OCI-LY7 (cell line): ENCODE results near the gene GRIA1. TPM values are rescaled to one million over a fixed set of nuclear protein-coding genes. Genes with fewer than 3 reads are reported as not detected.

Source experiments
- BruUV-seq: library from RNA; stranded (reverse); fragments of 400-500 nt; replicated peaks from 2 replicates; lab custom pipeline; 2021; lab: Mats Ljungman, UMichigan
- CTCF ChIA-PET: fragments of 300-600 bp; sonication (Branson Sonifier 250); formaldehyde crosslinking; loops from one replicate; lab custom pipeline; 2022; ENCODE audit warnings: antibody characterized with exemption; ENCODE audit not compliant: unreplicated experiment; lab: Charles Lee
- POLR2A ChIA-PET: fragments of 300-600 bp; sonication (Branson Sonifier 250); formaldehyde crosslinking; loops from one replicate; lab custom pipeline; 2022; ENCODE audit warnings: antibody characterized with exemption; lab: Charles Lee
- DNase-seq: peaks from one replicate; pipeline ENCODE4 v3.0.0-alpha.2; 2015; ENCODE audit warnings: low spot score
- H2AFZ ChIP-seq: fragments of 200-600 bp; sonication (generic), shearing (Covaris generic); 2 replicates; pipeline ENCODE4 v1.6.1; 2014; ENCODE audit warnings: mild to moderate bottlenecking, antibody characterized with exemption, low read length, moderate library complexity
- H3K27ac ChIP-seq: fragments of 200-600 bp; sonication (generic); 2 replicates; pipeline ENCODE4 v1.5.1; 2014; ENCODE audit warnings: mixed run types, low read depth, mild to moderate bottlenecking, moderate library complexity, low read length, inconsistent platforms; ENCODE audit not compliant: poor library complexity, severe bottlenecking
- H3K36me3 ChIP-seq: fragments of 200-600 bp; sonication (generic); 2 replicates; pipeline ENCODE4 v1.6.1; 2014; ENCODE audit warnings: mild to moderate bottlenecking, antibody characterized with exemption, low read length, moderate library complexity, mixed read lengths; ENCODE audit not compliant: insufficient read depth
- H3K4me1 ChIP-seq: fragments of 200-600 bp; sonication (generic); 2 replicates; pipeline ENCODE4 v1.5.1; 2014; ENCODE audit warnings: mild to moderate bottlenecking, low read length; ENCODE audit not compliant: insufficient read depth, poor library complexity, severe bottlenecking
- H3K4me2 ChIP-seq: fragments of 200-600 bp; sonication (generic); 2 replicates; pipeline ENCODE4 v1.6.1; 2014; ENCODE audit warnings: mild to moderate bottlenecking, low read length
- H3K4me3 ChIP-seq: fragments of 200-600 bp; sonication (generic); 2 replicates; pipeline ENCODE4 v1.5.1; 2014; ENCODE audit warnings: mild to moderate bottlenecking, low read depth, low read length; ENCODE audit not compliant: poor library complexity, severe bottlenecking
- H3K79me2 ChIP-seq: fragments of 200-600 bp; sonication (generic); 2 replicates; pipeline ENCODE4 v1.6.1; 2016; ENCODE audit warnings: low read depth, mild to moderate bottlenecking, low read length, moderate library complexity, mixed read lengths; ENCODE audit not compliant: insufficient read depth
- H3K9me2 ChIP-seq: fragments of 200-600 bp; sonication (generic); 2 replicates; pipeline ENCODE4 v1.6.1; 2016; ENCODE audit warnings: mild to moderate bottlenecking, low read length, mixed read lengths; ENCODE audit not compliant: insufficient read depth
- H3K9me3 ChIP-seq: fragments of 200-600 bp; sonication (generic); 2 replicates; pipeline ENCODE4 v1.6.1; 2014; ENCODE audit warnings: mild to moderate bottlenecking, mixed run types, low read length, mixed read lengths
- H4K20me1 ChIP-seq: fragments of 200-600 bp; sonication (generic); 2 replicates; pipeline ENCODE4 v1.6.1; 2014; ENCODE audit warnings: mild to moderate bottlenecking, antibody characterized with exemption, low read length, moderate library complexity, mixed read lengths; ENCODE audit not compliant: insufficient read depth
- EZH2phosphoT487 ChIP-seq: fragments of 200-600 bp; sonication (generic); IDR thresholded peaks from 2 replicates; pipeline ENCODE4 v1.6.1; 2018; ENCODE audit warnings: low read depth, borderline replicate concordance, mild to moderate bottlenecking, mixed run types, antibody characterized with exemption, low read length, moderate library complexity, mixed read lengths
- intact Hi-C: fragments of 100-400 bp; cut with micrococcal nuclease; formaldehyde crosslinking; loops from one replicate; pipeline ENCODE4 v1.10.0; 2022; ENCODE audit not compliant: unreplicated experiment
- total RNA-seq, 2 experiments: library from RNA; depleted of rRNA in 1 of 2; stranded (reverse); fragments of >200 nt in 1 of 2; shearing (Covaris generic) in 1 of 2; gene quantifications; 2 replicates each; pipeline ENCODE4 v1.2.3, GENCODE V29; 2014 to 2022
- TF ChIP-seq, protein P1 (sequence below): fragments of 200-600 bp; sonication (generic); conservative IDR thresholded peaks from 2 replicates; pipeline ENCODE4 v1.5.1; 2014; ENCODE audit warnings: mild to moderate bottlenecking, antibody characterized with exemption, low read length, moderate library complexity, mixed read lengths

The GRIA1 gene
- total RNA-seq, 2 experiments from 2014 or later: not detected

GRCh38 chr5:153676821-153677220 is 186.4 kb downstream of the GRIA1 start:
- Histone ChIP-seq H3K4me1 (no peaks in the 10 kb centered on the region), H3K36me3 (no peaks in the 10 kb centered on the region), H3K9me3 (no peaks in the 10 kb centered on the region), H3K79me2 (no peaks in the 10 kb centered on the region), H3K4me2 (no peak overlapping the region), H3K27ac (no peak overlapping the region), H3K4me3 (no peak overlapping the region), H2AFZ (no peak overlapping the region), H4K20me1 (no peaks in the 10 kb centered on the region), H3K9me2 (no peaks in the 10 kb centered on the region)
- intact Hi-C loops: no loop called here
- DNase-seq: no peak
- ChIA-PET CTCF (no interaction called here), POLR2A (interaction anchor here (0.8 to 2.3 kb wide), 3 partner anchors 7 to 47 kb away, joined by 3 to 5 read pairs (median 4); no protein-coding TSS in a partner anchor)
- TF ChIP-seq EZH2phosphoT487: no peak
- TF ChIP-seq, protein P1, sequence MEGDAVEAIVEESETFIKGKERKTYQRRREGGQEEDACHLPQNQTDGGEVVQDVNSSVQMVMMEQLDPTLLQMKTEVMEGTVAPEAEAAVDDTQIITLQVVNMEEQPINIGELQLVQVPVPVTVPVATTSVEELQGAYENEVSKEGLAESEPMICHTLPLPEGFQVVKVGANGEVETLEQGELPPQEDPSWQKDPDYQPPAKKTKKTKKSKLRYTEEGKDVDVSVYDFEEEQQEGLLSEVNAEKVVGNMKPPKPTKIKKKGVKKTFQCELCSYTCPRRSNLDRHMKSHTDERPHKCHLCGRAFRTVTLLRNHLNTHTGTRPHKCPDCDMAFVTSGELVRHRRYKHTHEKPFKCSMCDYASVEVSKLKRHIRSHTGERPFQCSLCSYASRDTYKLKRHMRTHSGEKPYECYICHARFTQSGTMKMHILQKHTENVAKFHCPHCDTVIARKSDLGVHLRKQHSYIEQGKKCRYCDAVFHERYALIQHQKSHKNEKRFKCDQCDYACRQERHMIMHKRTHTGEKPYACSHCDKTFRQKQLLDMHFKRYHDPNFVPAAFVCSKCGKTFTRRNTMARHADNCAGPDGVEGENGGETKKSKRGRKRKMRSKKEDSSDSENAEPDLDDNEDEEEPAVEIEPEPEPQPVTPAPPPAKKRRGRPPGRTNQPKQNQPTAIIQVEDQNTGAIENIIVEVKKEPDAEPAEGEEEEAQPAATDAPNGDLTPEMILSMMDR: no peak
- BruUV-seq: no TSS peak

- Histone ChIP-seq H4K20me1 (no peaks in the 10 kb centered on the region), H3K36me3 (no peaks in the 10 kb centered on the region), H3K79me2 (no peaks in the 10 kb centered on the region), H3K4me3 (no peak overlapping the region), H3K9me3 (no peaks in the 10 kb centered on the region), H3K4me2 (no peak overlapping the region), H3K27ac (no peak overlapping the region), H3K9me2 (no peaks in the 10 kb centered on the region), H3K4me1 (no peaks in the 10 kb centered on the region), H2AFZ (no peak overlapping the region)
- intact Hi-C loops: no loop called here
- POLR2A ChIA-PET: interaction anchor here (1.1 to 2.3 kb wide), 3 partner anchors 9 to 33 kb away, joined by 4 to 5 read pairs (median 4); no protein-coding TSS in a partner anchor
- BruUV-seq: no TSS peak
- TF ChIP-seq EZH2phosphoT487: no peak
- TF ChIP-seq, protein P1: no peak
- CTCF ChIA-PET: no interaction called here
- DNase-seq: no peak
Observed at GRCh38 chr5:153678617-153679329, 188.3 kb downstream of the GRIA1 start.

DNA sequence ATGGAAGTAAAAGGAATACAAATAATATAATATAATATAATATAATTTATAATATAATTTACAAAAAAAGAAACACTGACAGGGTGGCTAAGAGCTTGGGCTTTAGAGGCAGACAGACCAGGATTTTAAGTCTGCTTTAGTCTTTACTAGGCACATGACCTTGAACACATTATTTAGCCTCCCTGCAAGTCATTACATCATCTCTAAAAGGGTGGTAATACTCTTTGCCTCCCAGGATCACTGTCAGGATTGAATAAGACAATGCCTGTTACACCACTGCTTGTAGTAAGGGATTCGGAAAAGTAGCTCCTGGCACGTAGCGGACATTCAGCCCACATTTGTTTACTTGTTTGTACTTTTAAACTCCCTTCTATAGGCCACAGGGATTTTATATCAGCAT is 199.8 kb downstream of the GRIA1 start:
- BruUV-seq: no TSS peak
- H3K27ac ChIP-seq: no peak overlapping the region
- H3K9me3 ChIP-seq: no peaks in the 10 kb centered on the region
- H4K20me1 ChIP-seq: no peaks in the 10 kb centered on the region
- no peaks in the 10 kb centered on the region for H3K9me2 ChIP-seq
- no peak overlapping the region for H3K4me3 ChIP-seq
- POLR2A ChIA-PET: interaction anchor here (1.0 kb wide), 1 partner anchor 11 kb away, joined by 4 read pairs; no protein-coding TSS in a partner anchor
- no peaks in the 10 kb centered on the region for H3K4me1 ChIP-seq
- no peaks in the 10 kb centered on the region for H3K79me2 ChIP-seq
- no peak for DNase-seq
- CTCF ChIA-PET: no interaction called here
- H3K4me2 ChIP-seq: no peak overlapping the region
- TF ChIP-seq, protein P1: no peak
- no peak for TF ChIP-seq EZH2phosphoT487
- intact Hi-C loops: no loop called here
- no peak overlapping the region for H2AFZ ChIP-seq
- no peaks in the 10 kb centered on the region for H3K36me3 ChIP-seq
